ENCODE measurements around the gene RBM20. TPM values are rescaled to one million over a fixed set of nuclear protein-coding genes. Genes with fewer than 3 reads are reported as not detected.

The RBM20 gene
- total RNA-seq, 1 donor = 0.09 TPM

GRCh38 chr10:110642204-110643034 lies 1.7 kb upstream of the RBM20 start:
- H3K4me3 ChIP-seq (ENCODE audit: low read depth, low read length) = no peak overlapping the region
- DNase-seq (ENCODE audit: low read depth) = no peak
- TF ChIP-seq CTCF (IDR thresholded peaks at IDR 0.05; ENCODE audit: insufficient read depth, low read length) = no peak

- TF ChIP-seq CTCF (IDR thresholded peaks at IDR 0.05; ENCODE audit: insufficient read depth, low read length) = no peak
- no peak overlapping the region for H3K4me3 ChIP-seq (ENCODE audit: low read depth, low read length)
- DNase-seq (ENCODE audit: low read depth) = no peak
Measured at GRCh38 chr10:110643035-110643652, 992 bp upstream of the RBM20 start.

GRCh38 chr10:110644598-110645462 lies 694 bp downstream of the RBM20 start:
- H3K4me3 ChIP-seq (ENCODE audit: low read depth, low read length) = peak overlapping the region; percentile 65
- no peak for DNase-seq (ENCODE audit: low read depth)
- TF ChIP-seq CTCF (IDR thresholded peaks at IDR 0.05; ENCODE audit: insufficient read depth, low read length) = no peak

GRCh38 chr10:110646417-110647135 lies 2.4 kb downstream of the RBM20 start:
- no peak for DNase-seq (ENCODE audit: low read depth)
- no peak for TF ChIP-seq CTCF (IDR thresholded peaks at IDR 0.05; ENCODE audit: insufficient read depth, low read length)
- no peak overlapping the region for H3K4me3 ChIP-seq (ENCODE audit: low read depth, low read length)

- no peak for TF ChIP-seq CTCF (IDR thresholded peaks at IDR 0.05; ENCODE audit: insufficient read depth, low read length)
- no peak for DNase-seq (ENCODE audit: low read depth)
- no peak overlapping the region for H3K4me3 ChIP-seq (ENCODE audit: low read depth, low read length)
Measured at GRCh38 chr10:110647136-110647430, 2.9 kb downstream of the RBM20 start.

GRCh38 chr10:110648692-110649346 lies 4.7 kb downstream of the RBM20 start:
- no peak for DNase-seq (ENCODE audit: low read depth)
- no peak overlapping the region for H3K4me3 ChIP-seq (ENCODE audit: low read depth, low read length)
- no peak for TF ChIP-seq CTCF (IDR thresholded peaks at IDR 0.05; ENCODE audit: insufficient read depth, low read length)
